ENCODE data around the gene CDH6. TPM values are rescaled to one million over a fixed set of nuclear protein-coding genes. Genes with fewer than 3 reads are reported as not detected.

CDH6 gene
- total RNA-seq, 1 experiment from 2014 or later = 2.3 TPM

GRCh38 chr5:31375999-31376720 is 182.7 kb downstream of the CDH6 start:
- no peak overlapping the region for H3K27ac Mint-ChIP-seq (ENCODE audit: unreplicated experiment)
- BruUV-seq (replicated peaks) = no TSS peak
- CTCF ChIA-PET = no interaction called here
- no peaks in the 10 kb centered on the region for H3K9me3 Mint-ChIP-seq (ENCODE audit: low read depth, unreplicated experiment)
- intact Hi-C loops (cut with micrococcal nuclease; ENCODE audit: unreplicated experiment) = no loop called here
- H3K4me3 Mint-ChIP-seq (ENCODE audit: low read depth, unreplicated experiment) = no peak overlapping the region
- DNase-seq = no peak
- H3K4me1 Mint-ChIP-seq (ENCODE audit: low read depth, unreplicated experiment) = no peaks in the 10 kb centered on the region
- no peaks in the 10 kb centered on the region for H3K36me3 Mint-ChIP-seq (ENCODE audit: insufficient read depth, unreplicated experiment)
- peaks cover 20% of the 10 kb centered on the region for H3K27me3 Mint-ChIP-seq (ENCODE audit: unreplicated experiment)
- TF ChIP-seq CTCF (IDR thresholded peaks at IDR 0.05; ENCODE audit: unreplicated experiment) = no peak

GRCh38 chr5:31377274-31377946 is 183.9 kb downstream of the CDH6 start:
- H3K4me3 Mint-ChIP-seq (ENCODE audit: low read depth, unreplicated experiment) = no peak overlapping the region
- intact Hi-C loops (cut with micrococcal nuclease; ENCODE audit: unreplicated experiment) = no loop called here
- CTCF ChIA-PET = interaction anchor here (0.7 kb wide), 1 partner anchor 19 kb away, joined by 9 read pairs; no protein-coding TSS in a partner anchor
- H3K27me3 Mint-ChIP-seq (ENCODE audit: unreplicated experiment) = peaks cover 19% of the 10 kb centered on the region
- no peak overlapping the region for H3K27ac Mint-ChIP-seq (ENCODE audit: unreplicated experiment)
- H3K4me1 Mint-ChIP-seq (ENCODE audit: low read depth, unreplicated experiment) = no peaks in the 10 kb centered on the region
- no peak for TF ChIP-seq CTCF (IDR thresholded peaks at IDR 0.05; ENCODE audit: unreplicated experiment)
- no peaks in the 10 kb centered on the region for H3K9me3 Mint-ChIP-seq (ENCODE audit: low read depth, unreplicated experiment)
- no peaks in the 10 kb centered on the region for H3K36me3 Mint-ChIP-seq (ENCODE audit: insufficient read depth, unreplicated experiment)
- no TSS peak for BruUV-seq (replicated peaks)
- DNase-seq = no peak

- no peaks in the 10 kb centered on the region for H3K9me3 Mint-ChIP-seq (ENCODE audit: low read depth, unreplicated experiment)
- H3K4me1 Mint-ChIP-seq (ENCODE audit: low read depth, unreplicated experiment) = no peaks in the 10 kb centered on the region
- CTCF ChIA-PET = no interaction called here
- no peak for TF ChIP-seq CTCF (IDR thresholded peaks at IDR 0.05; ENCODE audit: unreplicated experiment)
- no TSS peak for BruUV-seq (replicated peaks)
- no peak overlapping the region for H3K4me3 Mint-ChIP-seq (ENCODE audit: low read depth, unreplicated experiment)
- H3K36me3 Mint-ChIP-seq (ENCODE audit: insufficient read depth, unreplicated experiment) = no peaks in the 10 kb centered on the region
- intact Hi-C loops (cut with micrococcal nuclease; ENCODE audit: unreplicated experiment) = no loop called here
- H3K27ac Mint-ChIP-seq (ENCODE audit: unreplicated experiment) = no peak overlapping the region
- no peak for DNase-seq
- peaks cover 14% of the 10 kb centered on the region for H3K27me3 Mint-ChIP-seq (ENCODE audit: unreplicated experiment)
Measured at GRCh38 chr5:31378136-31378535, 184.7 kb downstream of the CDH6 start.
